Central memory CD8-positive, alpha-beta T cell (primary cell): Measurements from ENCODE around the gene UBL5.

Experiments used
- ATAC-seq: fragments of 150-1000 bp; cut with Tn5 transposase; replicated peaks from 2 replicates; pipeline ENCODE4 v1.10.0; 2022; ENCODE audit warnings: mild to moderate bottlenecking, moderate FRiP score, moderate number of reproducible peaks; ENCODE audit not compliant: poor library complexity, severe bottlenecking; ENCODE audit errors: extremely low read depth
- DNase-seq, 2 donors: peaks; one replicate each; pipeline ENCODE4 v3.0.0; 2021; ENCODE audit warnings: low spot score in 2 of 2
- H3K27ac Mint-ChIP-seq: one replicate; pipeline ENCODE4 v1.8.0; 2022; ENCODE audit warnings: low read depth, mild to moderate bottlenecking, moderate library complexity, mixed read lengths
- H3K27me3 Mint-ChIP-seq: one replicate; pipeline ENCODE4 v1.8.0; 2022; ENCODE audit warnings: mixed read lengths
- H3K36me3 Mint-ChIP-seq: one replicate; pipeline ENCODE4 v1.8.0; 2022; ENCODE audit warnings: mild to moderate bottlenecking, moderate library complexity, mixed read lengths; ENCODE audit not compliant: insufficient read depth
- H3K4me1 Mint-ChIP-seq: one replicate; pipeline ENCODE4 v1.8.0; 2022; ENCODE audit warnings: mixed read lengths
- H3K4me3 Mint-ChIP-seq: one replicate; pipeline ENCODE4 v1.8.0; 2022; ENCODE audit warnings: mild to moderate bottlenecking, moderate library complexity, mixed read lengths
- H3K9me3 Mint-ChIP-seq: one replicate; pipeline ENCODE4 v1.8.0; 2022; ENCODE audit warnings: mixed read lengths

UBL5 gene

DNA sequence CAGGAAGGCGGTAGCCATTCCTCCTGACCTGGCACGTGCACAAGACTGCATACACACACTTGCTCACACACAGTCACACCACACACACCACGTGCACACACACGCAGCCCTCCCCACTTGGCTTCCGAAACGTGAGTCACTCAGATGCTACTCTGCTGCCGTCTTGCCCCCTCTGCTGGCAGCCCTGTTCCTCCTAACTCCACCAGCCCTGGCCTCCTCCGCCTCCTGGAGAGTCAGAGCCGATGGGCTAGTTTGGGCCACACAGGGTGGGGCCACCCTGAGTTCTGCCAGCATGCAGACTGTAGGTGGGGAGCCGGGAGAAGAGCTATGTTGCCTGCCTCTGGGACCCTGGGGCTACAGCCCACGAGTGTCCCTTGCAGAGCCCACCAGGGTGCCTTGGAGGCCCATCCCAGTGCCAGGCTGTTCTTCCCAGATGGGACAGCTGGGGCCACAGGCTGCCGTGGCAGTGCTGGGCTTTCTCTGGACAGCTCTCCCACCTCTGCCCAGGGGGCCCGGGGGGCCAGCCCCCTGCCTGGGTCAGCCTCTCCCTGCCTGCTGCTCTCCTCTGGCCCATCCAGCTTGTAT is 19.5 kb downstream of the UBL5 start:
- peak overlapping the region; percentile 76 for H3K27ac Mint-ChIP-seq

DNA sequence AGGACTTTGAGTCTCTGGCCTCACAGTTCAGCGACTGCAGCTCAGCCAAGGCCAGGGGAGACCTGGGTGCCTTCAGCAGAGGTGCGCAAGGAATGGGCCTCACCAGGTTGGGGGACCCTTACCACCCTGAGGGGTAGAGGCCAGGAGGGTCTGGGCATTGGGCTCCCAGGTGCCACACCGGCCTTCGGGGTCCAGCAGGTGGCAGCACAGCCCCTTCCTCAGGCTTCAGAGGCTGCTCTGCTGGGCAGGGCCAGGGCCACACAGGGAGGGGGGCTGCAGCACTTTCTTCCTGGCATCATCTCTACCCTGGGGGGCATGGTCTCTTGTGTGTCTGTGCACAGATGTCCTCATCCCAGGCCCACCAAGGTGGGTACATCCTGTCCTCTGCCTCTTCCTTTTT is 20.3 kb downstream of the UBL5 start:
- no peak overlapping the region for H3K4me3 Mint-ChIP-seq
- no peak overlapping the region for H3K27ac Mint-ChIP-seq
- no peaks in the 10 kb centered on the region for H3K27me3 Mint-ChIP-seq
- no peak for ATAC-seq
- peaks cover 27% of the 10 kb centered on the region for H3K4me1 Mint-ChIP-seq
- no peaks in the 10 kb centered on the region for H3K9me3 Mint-ChIP-seq
- H3K36me3 Mint-ChIP-seq, result peaks cover 11% of the 10 kb centered on the region
- DNase-seq, result no peak

More for the DNA sequence above, 19.5 kb downstream of the UBL5 start:
- H3K36me3 Mint-ChIP-seq, result peaks cover 9% of the 10 kb centered on the region
- ATAC-seq, result peak; percentile 32
- peaks cover 29% of the 10 kb centered on the region for H3K4me1 Mint-ChIP-seq
- no peak overlapping the region for H3K4me3 Mint-ChIP-seq
- no peaks in the 10 kb centered on the region for H3K27me3 Mint-ChIP-seq
- no peak for DNase-seq
- no peaks in the 10 kb centered on the region for H3K9me3 Mint-ChIP-seq

DNA sequence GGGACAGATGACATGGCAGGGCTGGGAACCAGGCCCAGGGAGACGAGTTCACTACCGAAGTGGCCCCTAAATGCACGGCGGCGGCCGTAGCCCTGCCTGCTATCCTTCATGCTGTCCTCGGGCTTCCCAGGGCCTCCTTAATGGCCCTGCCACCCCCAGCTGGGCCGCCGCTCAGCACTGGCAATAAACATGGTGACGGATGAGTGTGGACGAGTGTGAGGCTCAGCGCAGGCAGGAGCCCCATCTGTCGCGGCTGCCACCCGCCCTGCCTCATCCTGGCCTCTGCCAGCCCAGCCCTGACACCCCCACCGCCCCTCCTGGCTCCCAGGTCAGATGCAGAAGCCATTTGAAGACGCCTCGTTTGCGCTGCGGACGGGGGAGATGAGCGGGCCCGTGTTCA is 21.0 kb downstream of the UBL5 start:
- ATAC-seq (no peak), DNase-seq (no peak)
- Mint-ChIP-seq H3K27me3 (no peaks in the 10 kb centered on the region), H3K4me3 (no peak overlapping the region), H3K4me1 (peaks cover 30% of the 10 kb centered on the region), H3K9me3 (no peaks in the 10 kb centered on the region), H3K27ac (no peak overlapping the region), H3K36me3 (peaks cover 8% of the 10 kb centered on the region)

DNA sequence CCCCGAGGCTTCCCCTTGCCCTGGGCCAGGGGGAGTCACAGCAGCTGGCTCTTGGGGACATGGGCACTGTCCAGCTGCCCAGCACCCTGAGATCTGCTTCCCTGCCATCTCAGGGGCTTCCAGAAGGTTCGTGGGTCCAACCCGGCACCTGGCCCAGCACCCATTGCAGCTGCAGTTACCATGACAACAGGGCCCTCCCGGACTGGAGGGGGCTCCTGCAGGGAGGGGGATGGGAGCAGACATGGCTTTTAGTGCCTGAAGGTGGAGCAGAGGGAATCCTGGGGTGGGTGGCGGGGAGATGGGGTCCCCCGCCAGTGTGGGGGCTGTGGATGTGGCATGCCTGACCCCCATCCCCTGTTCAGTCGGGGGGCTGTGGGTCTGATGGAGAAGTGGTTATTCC is 22.1 kb downstream of the UBL5 start:
- Mint-ChIP-seq H3K4me1 (peaks cover 33% of the 10 kb centered on the region), H3K9me3 (no peaks in the 10 kb centered on the region), H3K27me3 (no peaks in the 10 kb centered on the region), H3K27ac (no peak overlapping the region), H3K36me3 (peaks cover 9% of the 10 kb centered on the region), H3K4me3 (no peak overlapping the region)
- DNase-seq, result no peak
- no peak for ATAC-seq

DNA sequence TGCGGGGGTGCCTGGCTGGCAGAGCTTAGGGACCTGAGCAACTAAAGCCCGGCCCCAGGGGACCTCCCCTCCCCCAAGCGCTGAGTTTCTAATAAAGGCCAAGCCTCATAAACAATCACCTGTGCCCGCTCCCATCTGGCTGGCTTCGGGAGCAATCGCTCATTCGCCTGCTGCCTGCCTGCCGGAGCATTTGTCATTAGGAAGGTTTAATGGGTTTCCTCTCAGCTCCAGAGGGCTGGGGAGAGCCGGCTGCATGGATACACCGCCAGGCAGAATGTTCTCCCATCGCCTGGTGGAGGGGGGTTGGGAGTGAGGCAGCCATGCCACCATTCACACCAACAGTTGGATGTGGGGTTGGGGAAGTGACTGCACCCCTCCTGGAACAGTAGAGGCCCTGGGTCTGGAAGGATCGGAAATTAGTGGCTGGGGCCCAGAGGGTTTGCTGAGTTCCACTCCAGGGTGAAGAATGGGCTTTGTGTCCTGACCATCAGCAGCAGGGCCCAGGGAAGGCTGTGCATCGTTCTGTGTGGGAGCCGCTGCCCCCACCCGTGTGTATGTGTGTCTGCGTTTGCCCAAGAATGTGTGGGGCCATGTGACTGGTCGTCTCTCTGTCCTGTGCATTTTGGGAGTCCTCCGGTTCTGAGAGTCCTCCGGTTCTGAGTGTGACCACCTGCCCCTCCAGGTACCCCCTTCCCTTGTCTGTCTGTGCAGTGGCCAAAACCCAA is 22.7 kb downstream of the UBL5 start:
- H3K27ac Mint-ChIP-seq, result no peak overlapping the region
- H3K4me3 Mint-ChIP-seq, result no peak overlapping the region
- H3K9me3 Mint-ChIP-seq, result no peaks in the 10 kb centered on the region
- peaks cover 7% of the 10 kb centered on the region for H3K36me3 Mint-ChIP-seq
- DNase-seq (no peak), ATAC-seq (no peak)
- H3K27me3 Mint-ChIP-seq, result no peaks in the 10 kb centered on the region
- peaks cover 27% of the 10 kb centered on the region for H3K4me1 Mint-ChIP-seq

DNA sequence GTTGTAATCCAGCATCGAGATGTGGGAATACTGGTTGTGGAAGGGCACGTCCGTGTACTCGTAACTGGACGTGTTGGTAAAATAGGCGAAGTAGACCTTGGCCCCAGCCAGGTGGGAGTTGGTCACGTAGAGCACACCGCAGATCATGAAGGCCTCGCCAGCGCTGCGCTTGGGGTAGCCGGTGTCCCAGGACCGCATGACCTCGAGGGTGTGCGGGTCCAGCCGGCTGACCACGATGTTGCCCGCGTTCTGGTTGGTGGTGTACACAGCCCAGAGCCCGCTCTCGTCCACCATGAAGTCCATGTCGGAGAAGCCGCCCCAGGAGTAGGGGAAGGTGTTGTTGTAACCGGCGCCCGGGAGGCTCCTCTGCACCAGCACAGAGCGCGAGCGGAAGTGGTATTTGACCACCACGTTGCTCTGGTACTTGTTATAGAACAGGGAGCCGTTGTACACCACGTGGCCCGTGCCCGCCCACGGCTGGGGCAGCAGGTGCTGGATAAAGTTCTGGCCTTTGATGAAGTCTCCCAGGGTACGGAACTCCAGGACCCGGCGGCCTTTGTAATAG is 26.6 kb downstream of the UBL5 start:
- Mint-ChIP-seq H3K27ac (no peak overlapping the region), H3K4me3 (peak overlapping the region; percentile 6), H3K36me3 (peaks cover 10% of the 10 kb centered on the region), H3K4me1 (peaks cover 43% of the 10 kb centered on the region), H3K27me3 (no peaks in the 10 kb centered on the region), H3K9me3 (no peaks in the 10 kb centered on the region)
- no peak for ATAC-seq
- DNase-seq, result no peak

DNA sequence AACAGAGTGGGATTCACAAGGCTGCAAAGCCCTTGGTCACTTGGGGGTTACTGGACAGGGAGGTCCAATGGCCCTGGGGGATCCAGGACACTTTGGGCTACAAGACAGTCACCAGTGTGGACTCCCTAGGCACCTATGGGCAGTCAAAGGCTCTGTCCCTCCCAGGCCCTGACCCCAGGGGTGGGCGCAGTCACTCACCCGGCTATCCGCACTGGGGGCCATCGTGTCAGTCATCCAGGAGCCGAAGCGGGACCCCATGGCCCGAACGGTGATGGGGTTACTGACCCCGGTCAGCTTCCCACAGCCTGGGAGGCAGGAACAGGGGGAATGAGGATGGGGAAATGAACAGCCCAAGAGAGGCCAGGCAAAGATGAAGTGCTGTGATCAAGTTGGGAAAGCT is 28.9 kb downstream of the UBL5 start:
- Mint-ChIP-seq H3K4me3 (peak overlapping the region; percentile 81), H3K36me3 (peaks cover 9% of the 10 kb centered on the region), H3K27me3 (no peaks in the 10 kb centered on the region), H3K9me3 (no peaks in the 10 kb centered on the region), H3K4me1 (peaks cover 52% of the 10 kb centered on the region), H3K27ac (peak overlapping the region; percentile 83)
- no peak for ATAC-seq
- DNase-seq, result no peak

DNA sequence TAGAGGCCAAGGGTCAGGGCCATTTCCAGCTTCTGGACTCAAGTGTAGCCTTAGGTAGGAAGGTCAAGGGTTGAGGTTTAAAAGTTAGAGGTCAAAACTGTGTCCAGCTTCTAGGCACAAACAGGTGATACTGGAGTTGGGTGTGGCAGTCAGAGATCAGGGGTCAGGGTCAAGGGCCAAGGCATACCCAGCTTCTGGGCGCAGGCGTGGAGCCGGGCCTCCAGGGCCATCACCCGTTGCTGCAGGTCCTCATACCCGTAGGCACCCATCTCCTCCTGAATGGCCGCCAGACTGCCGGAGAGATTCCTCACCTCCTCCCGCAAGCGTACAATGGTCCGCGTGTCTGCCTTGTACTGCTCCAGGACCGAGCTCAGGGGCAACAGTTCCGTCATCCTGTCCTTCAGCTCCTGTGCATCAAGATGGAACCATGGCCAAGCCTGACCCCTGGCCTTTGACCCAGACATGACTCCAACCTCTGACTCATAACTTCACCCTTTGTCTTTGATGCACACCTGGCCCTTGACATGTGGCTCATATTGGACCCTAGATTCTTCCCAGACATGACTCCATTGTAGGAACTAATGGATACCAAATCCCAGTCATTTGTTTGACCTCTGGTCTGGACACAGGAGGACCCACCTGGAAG is 29.5 kb downstream of the UBL5 start:
- no peak for ATAC-seq
- no peaks in the 10 kb centered on the region for H3K9me3 Mint-ChIP-seq
- peaks cover 9% of the 10 kb centered on the region for H3K36me3 Mint-ChIP-seq
- H3K4me1 Mint-ChIP-seq, result peaks cover 58% of the 10 kb centered on the region
- H3K27me3 Mint-ChIP-seq, result no peaks in the 10 kb centered on the region
- peak overlapping the region; percentile 81 for H3K4me3 Mint-ChIP-seq
- H3K27ac Mint-ChIP-seq, result peak overlapping the region; percentile 83
- DNase-seq, result no peak

DNA sequence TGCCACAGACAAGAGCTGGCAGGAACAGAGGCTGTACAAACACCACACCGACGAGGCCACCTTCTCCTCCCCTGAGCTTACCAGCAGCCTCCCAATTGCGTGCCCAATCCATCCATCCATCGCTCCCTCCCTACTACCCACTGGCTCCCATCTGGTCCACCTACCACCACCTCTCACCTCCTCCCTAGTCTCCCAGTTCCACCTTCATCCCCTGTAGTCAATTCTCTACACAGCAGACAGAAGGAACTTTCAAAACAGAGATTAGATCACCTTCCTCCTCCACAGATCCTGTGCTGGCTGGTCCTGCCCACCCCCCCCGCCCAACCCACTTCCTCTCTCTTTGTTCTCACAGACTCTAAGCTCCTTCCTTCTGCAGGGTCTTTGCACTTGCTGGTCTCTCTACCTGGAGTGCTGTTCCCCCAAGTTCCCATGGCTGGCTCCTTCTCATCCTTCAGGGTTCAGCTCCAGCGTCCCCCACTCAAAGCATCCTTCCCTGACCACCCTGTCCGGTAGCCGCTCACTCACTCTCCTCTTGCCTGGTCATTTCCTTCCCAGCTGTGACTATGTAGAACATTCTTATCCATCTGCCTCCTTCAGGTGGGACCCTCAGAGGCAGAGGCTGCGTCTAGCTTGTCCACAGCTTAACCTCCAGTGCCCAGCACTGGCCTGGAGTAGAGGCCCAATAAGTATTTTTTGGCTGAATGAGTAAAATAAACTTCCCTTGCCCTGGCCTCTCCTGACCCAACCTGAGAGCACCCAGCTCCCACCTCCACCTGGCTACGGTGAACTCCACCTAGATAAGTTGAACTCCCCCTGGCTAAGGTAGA is 30.4 kb downstream of the UBL5 start:
- Mint-ChIP-seq H3K36me3 (peaks cover 9% of the 10 kb centered on the region), H3K27me3 (no peaks in the 10 kb centered on the region), H3K4me1 (peaks cover 67% of the 10 kb centered on the region), H3K27ac (peak overlapping the region; percentile 83), H3K4me3 (peak overlapping the region; percentile 81), H3K9me3 (no peaks in the 10 kb centered on the region)
- ATAC-seq, result peak; percentile 84
- DNase-seq, result no peak

DNA sequence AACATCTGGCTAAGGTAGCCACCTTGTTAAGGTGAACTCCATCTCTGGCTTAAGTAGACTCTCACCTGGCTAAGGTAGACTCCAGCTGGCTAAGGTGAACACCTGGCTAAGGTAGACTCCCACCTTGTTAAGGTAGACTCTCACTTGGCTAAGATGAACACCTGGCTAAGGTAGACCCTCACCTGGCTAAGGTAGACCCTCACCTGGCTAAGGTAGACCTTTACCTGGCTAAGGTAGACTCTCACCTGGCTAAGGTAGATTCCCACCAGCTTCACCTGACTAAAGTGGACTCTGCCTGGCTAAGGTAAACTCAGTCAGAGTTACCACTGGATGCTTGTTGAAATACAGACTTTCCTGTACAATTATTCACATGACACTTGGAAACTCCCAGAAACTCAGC is 31.0 kb downstream of the UBL5 start:
- Mint-ChIP-seq H3K4me3 (peak overlapping the region; percentile 81), H3K36me3 (peaks cover 10% of the 10 kb centered on the region), H3K4me1 (peaks cover 70% of the 10 kb centered on the region), H3K27ac (peak overlapping the region; percentile 83), H3K27me3 (no peaks in the 10 kb centered on the region), H3K9me3 (no peaks in the 10 kb centered on the region)
- ATAC-seq, result no peak
- no peak for DNase-seq

DNA sequence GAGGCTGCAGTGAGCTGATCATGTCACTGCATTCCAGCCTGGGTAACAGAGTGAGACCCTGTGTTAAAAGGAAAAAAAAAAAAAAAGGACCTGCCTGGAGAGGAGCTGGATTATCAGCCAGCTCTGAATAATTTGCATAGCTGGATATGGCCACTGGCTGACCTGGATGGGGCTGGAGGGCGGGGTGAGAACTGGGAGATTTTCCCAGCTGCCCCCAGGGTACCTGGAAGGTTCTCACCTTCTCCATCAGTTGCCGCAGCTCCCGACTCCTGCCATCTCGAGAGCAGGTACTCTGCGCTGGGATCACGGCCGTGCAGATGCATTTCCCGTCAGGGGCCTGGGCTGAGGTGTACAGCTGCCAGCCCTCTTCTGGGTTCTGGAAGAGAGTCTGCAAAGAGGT is 32.7 kb downstream of the UBL5 start:
- H3K36me3 Mint-ChIP-seq, result peaks cover 8% of the 10 kb centered on the region
- no peaks in the 10 kb centered on the region for H3K27me3 Mint-ChIP-seq
- peaks cover 71% of the 10 kb centered on the region for H3K4me1 Mint-ChIP-seq
- ATAC-seq, result no peak
- H3K9me3 Mint-ChIP-seq, result no peaks in the 10 kb centered on the region
- H3K4me3 Mint-ChIP-seq, result no peak overlapping the region
- H3K27ac Mint-ChIP-seq, result no peak overlapping the region
- no peak for DNase-seq

DNA sequence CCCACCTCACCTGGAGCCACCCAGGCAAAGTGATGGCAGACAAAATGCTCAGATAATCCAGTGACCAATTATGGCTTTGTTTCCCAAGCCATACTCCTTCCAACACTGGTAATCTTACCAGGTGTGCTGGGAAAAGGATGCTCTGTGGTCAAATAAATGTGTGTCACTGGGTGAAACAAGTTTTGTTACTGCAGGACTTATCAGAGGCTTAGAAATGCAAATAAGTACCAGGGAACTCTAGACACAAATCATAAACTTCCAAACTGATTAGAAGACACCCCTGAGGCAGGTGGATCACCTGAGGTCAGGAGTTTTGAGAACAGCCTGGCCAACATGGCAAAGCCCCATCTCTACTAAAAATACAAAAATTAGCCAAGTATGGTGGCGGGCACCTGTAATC is 33.8 kb downstream of the UBL5 start:
- Mint-ChIP-seq H3K27me3 (no peaks in the 10 kb centered on the region), H3K36me3 (peaks cover 7% of the 10 kb centered on the region), H3K27ac (peak overlapping the region; percentile 89), H3K9me3 (no peaks in the 10 kb centered on the region), H3K4me3 (no peak overlapping the region), H3K4me1 (peaks cover 75% of the 10 kb centered on the region)
- ATAC-seq (no peak), DNase-seq (no peak)
